Measurements from ENCODE around the gene NPAS3. TPM values are rescaled to one million over a fixed set of nuclear protein-coding genes. Genes with fewer than 3 reads are reported as not detected.

The NPAS3 gene
- total and polyA plus RNA-seq, 7 donors = 0.36 to 6.4 (median 4.6) TPM; not detected in 2

GRCh38 chr14:33529787-33530757, 591.4 kb downstream of the NPAS3 start:
- Histone ChIP-seq H3K27ac (no peak overlapping the region), H3K27me3 (no peaks in the 10 kb centered on the region), H3K4me1 (no peaks in the 10 kb centered on the region), H3K9me3 (no peaks in the 10 kb centered on the region), H3K36me3 (no peaks in the 10 kb centered on the region), H3K4me3 (no peak overlapping the region)
- TF ChIP-seq EP300 (IDR thresholded peaks at IDR 0.05) = no peak
- no peak for TF ChIP-seq POLR2AphosphoS5 (IDR thresholded peaks at IDR 0.05)
- TF ChIP-seq POLR2A (IDR thresholded peaks at IDR 0.05) = no peak
- TF ChIP-seq, protein P1, sequence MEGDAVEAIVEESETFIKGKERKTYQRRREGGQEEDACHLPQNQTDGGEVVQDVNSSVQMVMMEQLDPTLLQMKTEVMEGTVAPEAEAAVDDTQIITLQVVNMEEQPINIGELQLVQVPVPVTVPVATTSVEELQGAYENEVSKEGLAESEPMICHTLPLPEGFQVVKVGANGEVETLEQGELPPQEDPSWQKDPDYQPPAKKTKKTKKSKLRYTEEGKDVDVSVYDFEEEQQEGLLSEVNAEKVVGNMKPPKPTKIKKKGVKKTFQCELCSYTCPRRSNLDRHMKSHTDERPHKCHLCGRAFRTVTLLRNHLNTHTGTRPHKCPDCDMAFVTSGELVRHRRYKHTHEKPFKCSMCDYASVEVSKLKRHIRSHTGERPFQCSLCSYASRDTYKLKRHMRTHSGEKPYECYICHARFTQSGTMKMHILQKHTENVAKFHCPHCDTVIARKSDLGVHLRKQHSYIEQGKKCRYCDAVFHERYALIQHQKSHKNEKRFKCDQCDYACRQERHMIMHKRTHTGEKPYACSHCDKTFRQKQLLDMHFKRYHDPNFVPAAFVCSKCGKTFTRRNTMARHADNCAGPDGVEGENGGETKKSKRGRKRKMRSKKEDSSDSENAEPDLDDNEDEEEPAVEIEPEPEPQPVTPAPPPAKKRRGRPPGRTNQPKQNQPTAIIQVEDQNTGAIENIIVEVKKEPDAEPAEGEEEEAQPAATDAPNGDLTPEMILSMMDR (IDR thresholded peaks at IDR 0.05) = no peak
- WGBS, 2 donors = 80% methylated on average over 11 of the region's 11 CpGs
- no peak for DNase-seq
- intact Hi-C loops (cut with DNase I) = no loop called here

- Histone ChIP-seq H3K4me1 (no peaks in the 10 kb centered on the region), H3K4me3 (no peak overlapping the region), H3K27ac (no peak overlapping the region), H3K36me3 (no peaks in the 10 kb centered on the region), H3K9me3 (no peaks in the 10 kb centered on the region), H3K27me3 (no peaks in the 10 kb centered on the region)
- intact Hi-C loops (cut with DNase I) = no loop called here
- no peak for TF ChIP-seq EP300 (IDR thresholded peaks at IDR 0.05)
- TF ChIP-seq POLR2A (IDR thresholded peaks at IDR 0.05) = no peak
- TF ChIP-seq POLR2AphosphoS5 (IDR thresholded peaks at IDR 0.05) = no peak
- TF ChIP-seq, protein P1 (IDR thresholded peaks at IDR 0.05) = no peak
- 29 to 76% methylated on average over 3 of the region's 3 CpGs for WGBS, 2 donors
- DNase-seq = no peak
Measured at GRCh38 chr14:33532553-33532952, 593.9 kb downstream of the NPAS3 start.

- intact Hi-C loops (cut with DNase I) = no loop called here
- 76 to 84% methylated on average over 2 of the region's 2 CpGs for WGBS, 2 donors
- no peak overlapping the region for H3K4me3 ChIP-seq
- H3K27me3 ChIP-seq = no peaks in the 10 kb centered on the region
- no peak for DNase-seq
- no peak overlapping the region for H3K27ac ChIP-seq
- TF ChIP-seq EP300 (IDR thresholded peaks at IDR 0.05) (no peak), POLR2AphosphoS5 (IDR thresholded peaks at IDR 0.05) (no peak), POLR2A (IDR thresholded peaks at IDR 0.05) (no peak)
- TF ChIP-seq, protein P1 (IDR thresholded peaks at IDR 0.05) = no peak
- H3K9me3 ChIP-seq = no peaks in the 10 kb centered on the region
- no peaks in the 10 kb centered on the region for H3K36me3 ChIP-seq
- no peaks in the 10 kb centered on the region for H3K4me1 ChIP-seq
Measured at GRCh38 chr14:33534104-33534503, 595.4 kb downstream of the NPAS3 start.

DNA sequence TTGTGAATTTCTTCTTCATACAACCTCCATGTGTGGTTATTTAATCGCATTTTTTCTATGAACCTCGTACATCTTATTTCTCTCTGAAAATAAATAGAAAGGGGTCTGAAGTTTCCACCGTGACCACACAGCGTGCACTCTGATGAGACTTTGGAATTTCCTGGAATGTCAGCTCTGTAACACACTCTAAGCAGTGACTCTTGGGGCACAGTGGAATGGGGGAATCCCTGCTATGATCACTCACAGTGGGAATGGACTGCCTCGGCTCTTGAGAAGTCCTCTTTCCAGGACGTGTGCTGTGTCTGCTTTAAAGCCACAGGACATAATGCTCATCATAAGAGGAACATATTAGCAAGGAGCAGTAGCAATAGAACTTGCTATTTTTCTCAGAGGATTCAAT, 596.0 kb downstream of the NPAS3 start:
- H3K4me1 ChIP-seq = no peaks in the 10 kb centered on the region
- H3K27me3 ChIP-seq = no peaks in the 10 kb centered on the region
- H3K27ac ChIP-seq = no peak overlapping the region
- intact Hi-C loops (cut with DNase I) = no loop called here
- TF ChIP-seq EP300 (IDR thresholded peaks at IDR 0.05) (no peak), POLR2A (IDR thresholded peaks at IDR 0.05) (no peak), POLR2AphosphoS5 (IDR thresholded peaks at IDR 0.05) (no peak)
- TF ChIP-seq, protein P1 (IDR thresholded peaks at IDR 0.05) = no peak
- DNase-seq = no peak
- WGBS, 2 donors = 29 to 66% methylated on average over 6 of the region's 6 CpGs
- no peak overlapping the region for H3K4me3 ChIP-seq
- H3K9me3 ChIP-seq = no peaks in the 10 kb centered on the region
- no peaks in the 10 kb centered on the region for H3K36me3 ChIP-seq

Data from sigmoid colon (tissue), 7 donors.